ENCODE measurements around the gene STXBP1.
"Not testable (repeated sequence)": the region's sequence is repeated elsewhere in the genome, so short reads cannot be mapped to it uniquely, and the experiment has no call there.

Gene STXBP1

DNA sequence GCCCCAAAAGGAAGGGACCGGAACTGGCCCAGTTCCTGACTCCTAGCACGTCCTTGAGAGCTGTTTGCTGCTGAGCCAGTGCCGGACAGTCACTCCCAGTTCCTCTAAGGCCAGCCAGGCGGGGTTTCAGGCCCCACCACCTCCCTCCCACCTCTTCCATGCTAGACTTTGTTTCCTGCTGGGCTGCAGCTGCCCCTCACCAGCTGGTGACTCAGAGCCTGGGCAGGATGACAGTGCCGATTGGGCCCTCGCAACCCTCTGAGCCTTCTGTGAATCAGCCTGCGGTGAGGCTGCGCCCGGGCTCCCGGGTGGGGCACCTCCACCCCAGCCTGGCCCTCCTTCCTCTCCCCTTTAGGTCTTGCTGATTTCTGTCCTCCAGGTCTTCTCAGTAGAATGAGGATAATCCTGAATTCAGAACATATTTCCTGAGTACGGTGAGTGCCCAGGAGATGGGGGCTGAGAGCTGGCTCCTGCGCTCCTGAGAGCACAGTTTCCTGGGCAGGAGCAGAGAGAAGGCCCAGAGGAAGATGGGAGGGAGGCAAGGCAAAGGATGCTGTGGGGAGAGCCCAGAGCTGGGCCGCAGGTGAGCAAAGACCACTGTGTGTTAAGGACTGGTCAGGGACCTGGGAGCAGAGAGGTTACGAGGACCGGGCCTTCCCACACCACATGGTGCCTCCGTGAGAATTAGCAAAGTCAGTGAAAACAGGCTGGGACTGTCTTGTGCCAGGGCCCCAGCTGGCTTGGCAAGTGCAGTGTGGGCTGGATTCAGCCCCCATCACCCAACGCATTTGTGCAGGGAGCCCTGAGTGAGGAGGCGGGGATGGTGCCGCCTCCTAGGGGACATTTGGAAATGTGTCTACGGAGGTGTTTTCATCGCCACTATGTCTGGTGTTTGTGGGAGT lies 32.9 kb upstream of the STXBP1 start:
- peak; percentile 95 for DNase-seq (ENCODE audit: low read depth)
- peak overlapping the region; percentile 42 for H3K4me3 ChIP-seq (replicated peaks; ENCODE audit: low read depth, low read length)

DNA sequence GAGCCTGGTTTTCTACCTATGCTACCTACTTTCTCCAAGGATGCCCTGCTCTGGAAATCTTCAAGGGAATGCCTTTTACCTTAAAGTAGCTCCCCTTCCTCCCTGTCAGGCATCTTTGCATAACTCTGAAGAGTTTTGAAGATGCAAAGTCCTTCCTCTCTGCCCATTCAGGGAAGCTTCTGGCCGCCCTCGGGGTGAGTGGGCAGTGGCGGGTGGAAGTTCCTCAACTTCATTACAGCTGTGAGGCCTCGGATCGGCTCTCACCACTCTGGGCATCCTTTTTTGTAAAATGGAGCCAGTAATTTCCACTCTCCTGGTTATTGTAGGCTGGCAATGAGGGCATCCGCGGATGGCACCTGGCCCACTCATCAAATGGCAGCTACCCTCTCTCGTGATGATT lies 31.7 kb upstream of the STXBP1 start:
- H3K4me3 ChIP-seq (replicated peaks; ENCODE audit: low read depth, low read length) = no peak overlapping the region
- no peak for DNase-seq (ENCODE audit: low read depth)
- TF ChIP-seq, protein P1, sequence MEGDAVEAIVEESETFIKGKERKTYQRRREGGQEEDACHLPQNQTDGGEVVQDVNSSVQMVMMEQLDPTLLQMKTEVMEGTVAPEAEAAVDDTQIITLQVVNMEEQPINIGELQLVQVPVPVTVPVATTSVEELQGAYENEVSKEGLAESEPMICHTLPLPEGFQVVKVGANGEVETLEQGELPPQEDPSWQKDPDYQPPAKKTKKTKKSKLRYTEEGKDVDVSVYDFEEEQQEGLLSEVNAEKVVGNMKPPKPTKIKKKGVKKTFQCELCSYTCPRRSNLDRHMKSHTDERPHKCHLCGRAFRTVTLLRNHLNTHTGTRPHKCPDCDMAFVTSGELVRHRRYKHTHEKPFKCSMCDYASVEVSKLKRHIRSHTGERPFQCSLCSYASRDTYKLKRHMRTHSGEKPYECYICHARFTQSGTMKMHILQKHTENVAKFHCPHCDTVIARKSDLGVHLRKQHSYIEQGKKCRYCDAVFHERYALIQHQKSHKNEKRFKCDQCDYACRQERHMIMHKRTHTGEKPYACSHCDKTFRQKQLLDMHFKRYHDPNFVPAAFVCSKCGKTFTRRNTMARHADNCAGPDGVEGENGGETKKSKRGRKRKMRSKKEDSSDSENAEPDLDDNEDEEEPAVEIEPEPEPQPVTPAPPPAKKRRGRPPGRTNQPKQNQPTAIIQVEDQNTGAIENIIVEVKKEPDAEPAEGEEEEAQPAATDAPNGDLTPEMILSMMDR (IDR thresholded peaks at IDR 0.05; ENCODE audit: low read length, missing control alignments) = no peak

More for the DNA sequence above, 32.9 kb upstream of the STXBP1 start:
- TF ChIP-seq, protein P1 (IDR thresholded peaks at IDR 0.05; ENCODE audit: low read length, missing control alignments) = peak; percentile 32

DNA sequence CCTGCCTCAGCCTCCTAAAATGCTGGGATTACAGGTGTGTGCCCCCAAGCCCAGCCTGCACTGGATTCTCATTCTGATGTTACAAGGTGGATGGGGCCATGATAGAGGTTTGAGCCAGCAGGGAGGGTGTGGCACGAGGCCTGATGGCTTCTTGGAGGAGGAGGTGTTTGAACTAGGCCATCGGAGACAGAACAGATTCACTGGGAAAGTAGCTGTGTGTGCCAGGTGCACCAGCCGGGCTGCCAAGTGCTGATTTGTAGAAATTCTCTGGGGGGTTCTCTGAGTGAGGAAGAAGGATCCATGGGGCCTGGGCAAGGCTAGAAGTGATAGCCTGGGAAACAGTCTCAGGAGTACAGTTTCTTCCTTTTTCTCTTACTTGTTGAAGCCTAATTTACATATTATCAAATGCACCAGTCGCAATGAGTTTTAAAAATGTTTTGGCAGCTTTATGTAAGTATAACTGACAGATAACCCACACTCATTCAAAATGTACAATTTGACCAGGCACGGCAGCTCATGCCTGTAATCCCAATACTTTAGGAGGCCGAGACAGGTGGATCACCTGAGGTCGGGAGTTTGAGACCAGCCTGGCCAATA lies 31.1 kb upstream of the STXBP1 start:
- TF ChIP-seq, protein P1 (IDR thresholded peaks at IDR 0.05; ENCODE audit: low read length, missing control alignments) = no peak
- no peak overlapping the region for H3K4me3 ChIP-seq (replicated peaks; ENCODE audit: low read depth, low read length)
- no peak for DNase-seq (ENCODE audit: low read depth)

GRCh38 chr9:127584474-127584805 lies 27.6 kb upstream of the STXBP1 start:
- H3K4me3 ChIP-seq (replicated peaks; ENCODE audit: low read depth, low read length); DNase-seq (ENCODE audit: low read depth): not testable (repeated sequence)

DNA sequence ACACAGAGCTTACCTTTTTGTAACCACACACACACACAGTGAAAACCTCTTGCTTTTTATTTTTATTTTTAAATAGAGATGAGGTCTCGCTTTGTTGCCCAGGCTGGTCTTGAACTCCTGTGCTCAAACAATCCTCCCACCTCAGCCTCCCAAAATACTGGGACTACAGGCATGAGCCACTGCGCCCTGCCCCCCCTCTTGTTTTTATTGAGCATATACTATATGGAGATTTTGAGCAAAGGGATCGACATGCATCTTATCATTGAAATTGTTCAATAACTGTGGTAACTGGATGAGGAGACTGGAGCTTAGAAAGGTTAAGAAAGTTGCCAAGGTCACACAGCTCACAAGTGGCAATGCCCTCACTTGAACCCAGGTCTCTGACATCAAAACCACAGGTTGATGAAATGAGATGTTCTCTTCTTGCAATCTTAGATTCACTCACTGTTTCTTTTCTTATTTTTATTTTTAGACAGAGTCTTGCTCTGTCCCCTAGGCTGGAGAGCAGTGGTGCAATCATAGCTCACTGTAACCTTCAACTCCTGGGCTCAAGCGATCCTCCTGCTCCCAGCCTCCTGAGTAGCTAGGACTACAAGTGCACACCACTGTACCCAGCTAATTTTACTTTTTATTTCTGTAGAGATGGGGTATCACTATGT lies 26.8 kb upstream of the STXBP1 start:
- no peak overlapping the region for H3K4me3 ChIP-seq (replicated peaks; ENCODE audit: low read depth, low read length)
- no peak for DNase-seq (ENCODE audit: low read depth)

GRCh38 chr9:127586096-127586495 lies 26.0 kb upstream of the STXBP1 start:
- no peak for DNase-seq (ENCODE audit: low read depth)
- H3K4me3 ChIP-seq (replicated peaks; ENCODE audit: low read depth, low read length) = no peak overlapping the region
- TF ChIP-seq, protein P1 (IDR thresholded peaks at IDR 0.05; ENCODE audit: low read length, missing control alignments) = no peak

More for the DNA sequence above, 26.8 kb upstream of the STXBP1 start:
- TF ChIP-seq, protein P1 (IDR thresholded peaks at IDR 0.05; ENCODE audit: low read length, missing control alignments) = no peak

- DNase-seq (ENCODE audit: low read depth) = peak; percentile 86
- TF ChIP-seq, protein P1 (IDR thresholded peaks at IDR 0.05; ENCODE audit: low read length, missing control alignments) = peak; percentile 96
- no peak overlapping the region for H3K4me3 ChIP-seq (replicated peaks; ENCODE audit: low read depth, low read length)
Measured at GRCh38 chr9:127586537-127586936, 25.5 kb upstream of the STXBP1 start.

Measured in fibroblast of pulmonary artery (primary cell).